Mucosa of descending colon (tissue), 3 donors: ENCODE measurements around the gene MTCL1. TPM values are rescaled to one million over a fixed set of nuclear protein-coding genes. Genes with fewer than 3 reads are reported as not detected.

Experiments used
- ATAC-seq: fragments of 200-7000 bp; cut with Tn5 transposase; one replicate; pipeline ENCODE4 v1.9.1; 2020; ENCODE audit warnings: mild to moderate bottlenecking, moderate library complexity
- DNase-seq, 3 donors: peaks; one replicate each; pipeline ENCODE4 v3.0.0-alpha.2; 2020
- H3K36me3 ChIP-seq: fragments of 200-600 bp; one replicate; pipeline ENCODE4 v1.8.0; 2021; ENCODE audit warnings: low read depth, mild to moderate bottlenecking
- H3K4me1 ChIP-seq: fragments of 200-600 bp; one replicate; pipeline ENCODE4 v1.8.0; 2021; ENCODE audit warnings: low read depth, mild to moderate bottlenecking
- H3K4me3 ChIP-seq: fragments of 200-600 bp; one replicate; pipeline ENCODE4 v1.8.0; 2021; ENCODE audit warnings: mild to moderate bottlenecking
- H3K9me3 ChIP-seq: fragments of 200-600 bp; one replicate; pipeline ENCODE4 v1.8.0; 2021; ENCODE audit warnings: mild to moderate bottlenecking
- intact Hi-C, 2 donors: fragments of 100-400 bp; cut with DNase I in 1 of 2; cut with micrococcal nuclease in 1 of 2; formaldehyde crosslinking; loops; one replicate each; pipeline versions ENCODE4 v1.11.0 to v1.11.1; 2022; cut with DNase I, micrococcal nuclease
- total RNA-seq, 3 donors: library from RNA; stranded (reverse); fragmentation: NEBNext Ultra II Directional in 2 of 3; extraction: Animal tissue kit (Norgen Biotek cat#: 25700) in 2 of 3; gene quantifications; one replicate each; pipeline versions ENCODE4 v1.2.1 to v1.2.4, GENCODE V29; 2021 to 2023
- TF ChIP-seq, protein P1 (sequence below): fragments of 200-600 bp; IDR thresholded peaks from one replicate; pipeline ENCODE4 v1.8.0; 2022; ENCODE audit warnings: antibody characterized with exemption, mild to moderate bottlenecking
- donor health status: DM: no; HTN: no; CAD: no; lungs with moderate emphysema.
- donor health status: DM: no; HTN: no; CAD: no.
- donor health status: DM: no; HTN: yes; CAD: no.

MTCL1 gene
- total RNA-seq, 3 donors from 2014 or later, result 4.1 to 141 (median 15.4) TPM

DNA sequence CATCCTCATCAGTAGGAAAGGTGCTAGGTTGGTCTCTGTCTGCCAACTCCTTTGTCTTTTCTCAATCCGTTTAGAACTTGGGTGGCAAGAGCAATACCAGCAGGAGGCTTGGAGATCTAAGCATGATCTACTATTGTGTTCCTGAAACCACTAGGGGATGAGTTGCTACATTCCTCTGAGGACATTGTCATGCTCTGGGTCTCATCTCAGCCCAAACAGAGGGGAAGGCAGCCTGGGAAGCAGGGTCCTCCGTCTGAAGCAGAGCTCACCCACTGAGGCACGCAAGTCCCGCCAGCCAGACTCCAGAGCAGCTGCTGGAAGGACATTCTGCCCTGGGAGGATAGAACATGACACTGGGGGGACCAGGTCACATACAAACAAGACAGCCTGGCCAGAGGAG, 162.9 kb downstream of the MTCL1 start:
- TF ChIP-seq, protein P1, sequence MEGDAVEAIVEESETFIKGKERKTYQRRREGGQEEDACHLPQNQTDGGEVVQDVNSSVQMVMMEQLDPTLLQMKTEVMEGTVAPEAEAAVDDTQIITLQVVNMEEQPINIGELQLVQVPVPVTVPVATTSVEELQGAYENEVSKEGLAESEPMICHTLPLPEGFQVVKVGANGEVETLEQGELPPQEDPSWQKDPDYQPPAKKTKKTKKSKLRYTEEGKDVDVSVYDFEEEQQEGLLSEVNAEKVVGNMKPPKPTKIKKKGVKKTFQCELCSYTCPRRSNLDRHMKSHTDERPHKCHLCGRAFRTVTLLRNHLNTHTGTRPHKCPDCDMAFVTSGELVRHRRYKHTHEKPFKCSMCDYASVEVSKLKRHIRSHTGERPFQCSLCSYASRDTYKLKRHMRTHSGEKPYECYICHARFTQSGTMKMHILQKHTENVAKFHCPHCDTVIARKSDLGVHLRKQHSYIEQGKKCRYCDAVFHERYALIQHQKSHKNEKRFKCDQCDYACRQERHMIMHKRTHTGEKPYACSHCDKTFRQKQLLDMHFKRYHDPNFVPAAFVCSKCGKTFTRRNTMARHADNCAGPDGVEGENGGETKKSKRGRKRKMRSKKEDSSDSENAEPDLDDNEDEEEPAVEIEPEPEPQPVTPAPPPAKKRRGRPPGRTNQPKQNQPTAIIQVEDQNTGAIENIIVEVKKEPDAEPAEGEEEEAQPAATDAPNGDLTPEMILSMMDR, result no peak
- no peaks in the 10 kb centered on the region for H3K4me1 ChIP-seq
- no peak for DNase-seq
- H3K36me3 ChIP-seq, result no peaks in the 10 kb centered on the region
- H3K4me3 ChIP-seq, result no peak overlapping the region
- no peaks in the 10 kb centered on the region for H3K9me3 ChIP-seq
- intact Hi-C loops, result no loop called here
- no peak for ATAC-seq

GRCh38 chr18:8868779-8869415, 163.5 kb downstream of the MTCL1 start:
- no peak for DNase-seq
- no peaks in the 10 kb centered on the region for H3K36me3 ChIP-seq
- ATAC-seq, result no peak
- H3K4me3 ChIP-seq, result no peak overlapping the region
- H3K4me1 ChIP-seq, result no peaks in the 10 kb centered on the region
- TF ChIP-seq, protein P1, result no peak
- H3K9me3 ChIP-seq, result no peaks in the 10 kb centered on the region
- intact Hi-C loops, result no loop called here

- H3K4me3 ChIP-seq, result no peak overlapping the region
- DNase-seq (no peak), ATAC-seq (no peak)
- intact Hi-C loops, result no loop called here
- H3K36me3 ChIP-seq, result no peaks in the 10 kb centered on the region
- no peaks in the 10 kb centered on the region for H3K4me1 ChIP-seq
- TF ChIP-seq, protein P1, result no peak
- no peaks in the 10 kb centered on the region for H3K9me3 ChIP-seq
Observed at GRCh38 chr18:8869696-8870095, 164.3 kb downstream of the MTCL1 start.

- Histone ChIP-seq H3K4me1 (no peaks in the 10 kb centered on the region), H3K4me3 (no peak overlapping the region), H3K9me3 (no peaks in the 10 kb centered on the region), H3K36me3 (no peaks in the 10 kb centered on the region)
- TF ChIP-seq, protein P1, result no peak
- no peak for ATAC-seq
- intact Hi-C loops, result no loop called here
- DNase-seq, result no peak
Observed at GRCh38 chr18:8870528-8870927, 165.2 kb downstream of the MTCL1 start.

- Histone ChIP-seq H3K4me3 (no peak overlapping the region), H3K9me3 (no peaks in the 10 kb centered on the region), H3K36me3 (no peaks in the 10 kb centered on the region), H3K4me1 (no peaks in the 10 kb centered on the region)
- TF ChIP-seq, protein P1, result no peak
- ATAC-seq (no peak), DNase-seq (no peak)
- intact Hi-C loops, result no loop called here
Observed at GRCh38 chr18:8871489-8871888, 166.1 kb downstream of the MTCL1 start.

DNA sequence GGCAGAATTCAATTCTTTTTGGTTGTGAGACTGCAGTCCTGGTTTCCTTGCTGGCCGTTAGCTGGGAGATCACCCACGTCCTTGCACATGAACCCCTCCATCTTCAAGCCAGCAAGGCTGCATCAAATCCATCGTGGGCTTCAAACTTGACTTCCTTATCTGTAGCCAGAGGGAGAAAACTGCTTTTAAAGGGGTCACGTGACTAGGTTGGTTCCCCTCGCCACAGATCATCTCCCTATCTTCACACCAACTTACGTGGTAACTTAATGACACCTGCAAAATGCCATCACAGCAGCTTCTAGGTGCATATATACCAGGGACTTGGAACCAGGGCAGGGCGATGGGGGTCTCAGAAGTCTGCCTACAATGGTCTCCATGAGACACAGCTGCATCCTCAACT, 169.5 kb downstream of the MTCL1 start:
- intact Hi-C loops, result no loop called here
- DNase-seq, result no peak
- no peaks in the 10 kb centered on the region for H3K36me3 ChIP-seq
- H3K4me1 ChIP-seq, result no peaks in the 10 kb centered on the region
- TF ChIP-seq, protein P1, result no peak
- ATAC-seq, result no peak
- H3K4me3 ChIP-seq, result no peak overlapping the region
- no peaks in the 10 kb centered on the region for H3K9me3 ChIP-seq
